Limb (tissue), 2 donors: ENCODE data around the gene MLLT6.
A peak's percentile ranks its signal among the peaks of the same experiment; 100 is the strongest.

Experiments
- DNase-seq, 2 donors: peaks; one replicate each; pipeline ENCODE4 v3.0.0-alpha.2; 2016; ENCODE audit errors: extremely low spot score in 2 of 2

The MLLT6 gene

GRCh38 chr17:38706505-38707216, 1.6 kb downstream of the MLLT6 start:
- DNase-seq, result no peak

- DNase-seq, result no peak
Observed at GRCh38 chr17:38707678-38708351, 2.7 kb downstream of the MLLT6 start.

GRCh38 chr17:38709104-38709820, 4.2 kb downstream of the MLLT6 start:
- DNase-seq, result no peak

- DNase-seq, result peak; percentile 43 to 56
Observed at GRCh38 chr17:38709864-38710603, 5.0 kb downstream of the MLLT6 start.

- no peak for DNase-seq
Observed at GRCh38 chr17:38710604-38710962, 5.5 kb downstream of the MLLT6 start.

DNA sequence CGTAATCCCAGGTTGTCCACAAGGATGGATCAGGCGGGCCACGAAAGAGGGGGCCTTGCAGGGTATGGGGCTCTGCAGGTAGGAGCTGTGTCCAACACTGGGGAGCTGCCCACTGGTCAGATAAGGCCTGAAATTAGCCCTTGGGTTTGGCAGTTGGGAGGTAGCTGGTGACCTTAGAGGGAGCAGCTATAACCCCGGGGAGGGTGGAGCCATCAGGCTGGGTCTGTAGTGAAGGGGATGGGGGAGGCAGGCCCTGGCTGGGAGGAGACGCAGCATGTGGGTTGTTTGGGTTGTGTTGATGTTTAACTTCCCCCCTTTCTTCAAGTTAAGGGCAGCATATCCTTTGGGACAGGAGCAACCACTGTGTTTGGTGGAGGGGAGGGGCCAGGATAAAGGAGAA, 5.9 kb downstream of the MLLT6 start:
- DNase-seq, result no peak

DNA sequence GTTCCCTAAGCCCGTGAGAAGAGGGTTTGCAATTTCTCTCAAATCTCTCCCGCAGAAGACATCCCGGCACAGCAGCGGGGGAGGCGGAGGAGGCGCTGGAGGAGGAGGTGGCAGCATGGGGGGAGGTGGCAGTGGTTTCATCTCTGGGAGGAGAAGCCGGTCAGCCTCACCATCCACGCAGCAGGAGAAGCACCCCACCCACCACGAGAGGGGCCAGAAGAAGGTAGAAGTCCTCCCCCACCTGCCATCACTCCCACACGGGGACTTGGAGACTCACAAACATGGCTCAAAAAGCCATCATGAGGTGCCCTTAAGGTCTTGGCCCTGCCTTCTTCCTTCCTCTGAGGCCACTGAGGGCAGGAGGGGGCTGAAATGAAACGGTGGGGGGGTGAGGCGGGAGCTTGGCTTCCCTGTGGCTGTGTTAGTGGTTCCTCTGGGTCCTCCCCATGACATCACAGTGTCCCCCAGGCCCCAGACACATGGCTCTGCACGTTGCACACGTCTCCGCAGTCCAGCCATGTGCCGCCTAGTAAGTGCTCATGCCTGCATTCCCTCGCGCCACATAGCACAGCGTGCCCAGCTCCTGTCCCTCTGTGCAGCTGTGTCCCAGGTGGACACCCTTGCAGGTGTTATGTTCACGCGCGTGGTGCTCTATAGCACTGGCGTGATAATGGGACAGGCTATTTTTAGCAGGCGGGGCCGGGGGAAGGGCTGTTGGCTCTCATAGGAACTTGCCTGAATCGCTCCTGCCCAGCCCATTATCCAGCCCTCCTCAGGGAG, 6.9 kb downstream of the MLLT6 start:
- no peak for DNase-seq

- DNase-seq, result no peak
Observed at GRCh38 chr17:38712593-38712992, 7.5 kb downstream of the MLLT6 start.

DNA sequence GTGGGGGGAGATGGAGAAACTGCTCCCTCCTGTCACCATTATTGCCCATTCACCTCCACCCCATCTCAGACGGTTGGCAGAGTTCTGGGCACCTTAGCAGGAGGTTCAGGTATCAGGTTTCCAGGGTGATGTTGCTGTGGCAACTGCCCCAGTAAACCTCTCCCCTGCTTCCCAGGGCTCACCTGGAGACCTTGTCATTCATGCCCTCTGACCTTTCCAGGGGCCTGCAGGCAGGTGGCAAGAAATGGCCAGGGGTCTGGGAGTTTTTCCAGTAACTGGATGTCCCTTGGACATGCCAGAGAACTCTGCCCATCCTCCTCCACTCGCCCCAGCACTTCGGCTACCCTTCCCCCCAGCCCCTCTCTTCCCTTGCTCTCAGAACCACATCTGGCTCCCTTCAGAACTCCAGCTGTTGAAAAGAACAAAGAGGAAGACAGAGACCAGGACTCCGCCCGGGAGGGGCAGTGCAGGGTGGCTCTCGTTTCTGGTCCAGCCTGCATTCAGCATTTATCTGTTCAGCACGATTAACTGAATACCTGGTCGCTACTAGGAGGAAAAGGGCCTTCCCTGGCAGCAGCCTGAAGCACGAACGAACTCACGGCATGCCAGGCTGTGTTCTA, 8.5 kb downstream of the MLLT6 start:
- DNase-seq, result no peak

- DNase-seq, result no peak
Observed at GRCh38 chr17:38715216-38715943, 10.3 kb downstream of the MLLT6 start.

DNA sequence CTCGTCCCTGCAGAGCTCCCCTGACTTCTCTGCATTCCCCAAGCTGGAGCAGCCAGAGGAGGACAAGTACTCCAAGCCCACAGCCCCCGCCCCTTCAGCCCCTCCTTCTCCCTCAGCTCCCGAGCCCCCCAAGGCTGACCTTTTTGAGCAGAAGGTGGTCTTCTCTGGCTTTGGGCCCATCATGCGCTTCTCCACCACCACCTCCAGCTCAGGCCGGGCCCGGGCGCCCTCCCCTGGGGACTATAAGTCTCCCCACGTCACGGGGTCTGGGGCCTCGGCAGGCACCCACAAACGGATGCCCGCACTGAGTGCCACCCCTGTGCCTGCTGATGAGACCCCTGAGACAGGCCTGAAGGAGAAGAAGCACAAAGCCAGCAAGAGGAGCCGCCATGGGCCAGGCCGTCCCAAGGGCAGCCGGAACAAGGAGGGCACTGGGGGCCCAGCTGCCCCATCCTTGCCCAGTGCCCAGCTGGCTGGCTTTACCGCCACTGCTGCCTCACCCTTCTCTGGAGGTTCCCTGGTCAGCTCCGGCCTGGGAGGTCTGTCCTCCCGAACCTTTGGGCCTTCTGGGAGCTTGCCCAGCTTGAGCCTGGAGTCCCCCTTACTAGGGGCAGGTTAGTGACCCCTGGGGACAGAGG, 11.4 kb downstream of the MLLT6 start:
- DNase-seq, result no peak

DNA sequence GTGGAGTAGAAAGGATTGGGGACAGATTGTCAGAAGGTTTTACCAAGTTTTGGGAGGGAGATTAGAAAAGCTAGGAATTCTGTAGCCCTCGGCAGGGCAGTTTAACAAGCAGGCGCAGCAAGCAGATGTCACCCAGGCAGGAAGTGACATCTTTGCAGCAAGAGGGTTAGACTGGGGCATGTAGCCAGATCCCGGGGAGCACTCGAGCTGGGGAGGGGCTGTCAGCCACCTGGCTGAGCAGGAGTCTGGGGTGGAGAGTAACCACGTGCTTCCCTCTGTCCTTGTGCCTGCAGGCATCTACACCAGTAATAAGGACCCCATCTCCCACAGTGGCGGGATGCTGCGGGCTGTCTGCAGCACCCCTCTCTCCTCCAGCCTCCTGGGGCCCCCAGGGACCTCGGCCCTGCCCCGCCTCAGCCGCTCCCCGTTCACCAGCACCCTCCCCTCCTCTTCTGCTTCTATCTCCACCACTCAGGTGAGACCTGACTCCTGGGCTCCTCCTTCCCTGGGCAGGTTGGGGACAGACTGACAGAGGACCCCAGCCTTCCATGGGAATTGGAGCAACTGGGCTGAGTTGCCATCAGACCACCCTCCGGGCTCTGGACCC, 12.2 kb downstream of the MLLT6 start:
- no peak for DNase-seq

DNA sequence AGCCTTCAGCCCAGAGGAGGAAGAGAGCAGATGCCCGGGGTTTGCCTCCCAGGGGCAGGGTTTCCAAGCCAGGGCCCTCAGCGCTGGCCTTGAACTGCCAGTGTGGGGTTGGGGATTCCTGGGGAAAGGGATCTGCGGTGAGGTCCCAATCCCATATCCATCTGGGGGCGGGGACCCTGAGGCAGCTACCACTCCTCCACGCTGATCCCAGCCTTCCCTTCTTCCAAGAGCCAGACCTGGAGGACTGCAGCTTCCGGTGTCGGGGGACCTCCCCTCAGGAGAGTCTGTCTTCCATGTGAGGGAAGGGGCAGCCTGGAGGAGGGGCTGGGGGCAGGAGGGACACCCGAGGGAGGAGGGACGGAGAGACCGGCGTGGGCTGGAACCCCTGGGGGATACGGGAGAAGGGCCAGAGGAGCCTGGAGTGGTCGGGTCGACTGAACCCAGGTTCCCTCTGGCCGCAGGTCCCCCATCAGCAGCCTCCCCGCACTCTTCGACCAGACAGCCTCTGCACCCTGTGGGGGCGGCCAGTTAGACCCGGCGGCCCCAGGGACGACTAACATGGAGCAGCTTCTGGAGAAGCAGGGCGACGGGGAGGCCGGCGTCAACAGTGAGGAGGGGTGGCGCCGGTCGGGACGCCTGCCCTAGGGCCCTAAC, 14.3 kb downstream of the MLLT6 start:
- no peak for DNase-seq

- DNase-seq, result no peak
Observed at GRCh38 chr17:38719943-38720641, 15.0 kb downstream of the MLLT6 start.

GRCh38 chr17:38720941-38721340, 15.9 kb downstream of the MLLT6 start:
- no peak for DNase-seq

GRCh38 chr17:38721802-38722201, 16.7 kb downstream of the MLLT6 start:
- no peak for DNase-seq

DNA sequence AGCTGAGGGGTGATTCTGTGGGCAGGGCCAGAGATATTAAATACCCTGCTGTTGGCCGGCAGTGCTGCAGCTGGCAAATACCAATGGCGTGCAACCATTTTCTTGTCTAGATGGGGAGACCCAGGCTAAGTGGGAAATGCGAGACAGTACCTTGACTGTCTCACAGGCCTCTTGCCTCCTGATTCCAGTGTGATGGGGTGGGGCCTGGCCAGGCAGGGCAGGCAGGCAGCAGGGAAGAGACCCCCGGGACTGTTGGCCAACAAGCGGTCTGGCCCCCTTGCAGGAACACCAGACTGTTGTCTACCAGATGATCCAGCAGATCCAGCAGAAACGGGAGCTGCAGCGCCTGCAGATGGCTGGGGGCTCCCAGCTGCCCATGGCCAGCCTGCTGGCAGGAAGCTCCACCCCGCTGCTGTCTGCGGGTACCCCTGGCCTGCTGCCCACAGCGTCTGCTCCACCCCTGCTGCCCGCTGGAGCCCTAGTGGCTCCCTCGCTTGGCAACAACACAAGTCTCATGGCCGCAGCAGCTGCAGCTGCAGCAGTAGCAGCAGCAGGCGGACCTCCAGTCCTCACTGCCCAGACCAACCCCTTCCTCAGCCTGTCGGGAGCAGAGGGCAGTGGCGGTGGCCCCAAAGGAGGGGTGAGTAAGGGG, 19.4 kb downstream of the MLLT6 start:
- peak; percentile 66 to 81 for DNase-seq
